ENCODE measurements around the gene DPP10. TPM values are rescaled to one million over a fixed set of nuclear protein-coding genes. Genes with fewer than 3 reads are reported as not detected.

The DPP10 gene
- total RNA-seq, 1 donor from 2014 or later: 1.1 TPM

- H3K4me3 ChIP-seq (ENCODE audit: insufficient read depth, low read depth, low read length): no peak overlapping the region
- Mint-ChIP-seq H3K36me3 (ENCODE audit: low read depth, unreplicated experiment) (no peaks in the 10 kb centered on the region), H3K4me1 (ENCODE audit: low read depth, unreplicated experiment) (no peaks in the 10 kb centered on the region), H3K27me3 (ENCODE audit: low read depth, unreplicated experiment) (peaks cover 8% of the 10 kb centered on the region), H3K27ac (ENCODE audit: unreplicated experiment) (no peak overlapping the region), H3K4me3 (ENCODE audit: unreplicated experiment) (no peak overlapping the region), H3K9me3 (ENCODE audit: unreplicated experiment) (no peaks in the 10 kb centered on the region)
- H3K79me2 ChIP-seq (ENCODE audit: insufficient read depth, low read length): no peaks in the 10 kb centered on the region
- FAIRE-seq (no peak), DNase-seq (ENCODE audit: low read depth) (no peak)
- H3K36me3 ChIP-seq (ENCODE audit: insufficient read depth, low read length): no peaks in the 10 kb centered on the region
- no peak overlapping the region for H3K27ac ChIP-seq (ENCODE audit: low read depth, low read length)
- no peak overlapping the region for H3K4me2 ChIP-seq (ENCODE audit: low read length)
- H3K4me1 ChIP-seq (ENCODE audit: insufficient read depth, low read length): no peaks in the 10 kb centered on the region
- no peak for TF ChIP-seq EZH2 (IDR thresholded peaks at IDR 0.05; ENCODE audit: insufficient read depth, low read length)
- TF ChIP-seq, protein P1, sequence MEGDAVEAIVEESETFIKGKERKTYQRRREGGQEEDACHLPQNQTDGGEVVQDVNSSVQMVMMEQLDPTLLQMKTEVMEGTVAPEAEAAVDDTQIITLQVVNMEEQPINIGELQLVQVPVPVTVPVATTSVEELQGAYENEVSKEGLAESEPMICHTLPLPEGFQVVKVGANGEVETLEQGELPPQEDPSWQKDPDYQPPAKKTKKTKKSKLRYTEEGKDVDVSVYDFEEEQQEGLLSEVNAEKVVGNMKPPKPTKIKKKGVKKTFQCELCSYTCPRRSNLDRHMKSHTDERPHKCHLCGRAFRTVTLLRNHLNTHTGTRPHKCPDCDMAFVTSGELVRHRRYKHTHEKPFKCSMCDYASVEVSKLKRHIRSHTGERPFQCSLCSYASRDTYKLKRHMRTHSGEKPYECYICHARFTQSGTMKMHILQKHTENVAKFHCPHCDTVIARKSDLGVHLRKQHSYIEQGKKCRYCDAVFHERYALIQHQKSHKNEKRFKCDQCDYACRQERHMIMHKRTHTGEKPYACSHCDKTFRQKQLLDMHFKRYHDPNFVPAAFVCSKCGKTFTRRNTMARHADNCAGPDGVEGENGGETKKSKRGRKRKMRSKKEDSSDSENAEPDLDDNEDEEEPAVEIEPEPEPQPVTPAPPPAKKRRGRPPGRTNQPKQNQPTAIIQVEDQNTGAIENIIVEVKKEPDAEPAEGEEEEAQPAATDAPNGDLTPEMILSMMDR (IDR thresholded peaks at IDR 0.05; ENCODE audit: insufficient read depth, low read depth, low read length): no peak
- no peaks in the 10 kb centered on the region for H3K9me3 ChIP-seq (ENCODE audit: insufficient read depth, low read depth, low read length)
- H3K27me3 ChIP-seq (ENCODE audit: insufficient read depth, low read length): no peaks in the 10 kb centered on the region
- H4K20me1 ChIP-seq (ENCODE audit: insufficient read depth, low read length): no peaks in the 10 kb centered on the region
- H2AFZ ChIP-seq (ENCODE audit: low read depth, low read length): no peak overlapping the region
- no peak overlapping the region for H3K9ac ChIP-seq (ENCODE audit: low read length)
Measured at GRCh38 chr2:114668415-114668814, 226.0 kb downstream of the DPP10 start.

DNA sequence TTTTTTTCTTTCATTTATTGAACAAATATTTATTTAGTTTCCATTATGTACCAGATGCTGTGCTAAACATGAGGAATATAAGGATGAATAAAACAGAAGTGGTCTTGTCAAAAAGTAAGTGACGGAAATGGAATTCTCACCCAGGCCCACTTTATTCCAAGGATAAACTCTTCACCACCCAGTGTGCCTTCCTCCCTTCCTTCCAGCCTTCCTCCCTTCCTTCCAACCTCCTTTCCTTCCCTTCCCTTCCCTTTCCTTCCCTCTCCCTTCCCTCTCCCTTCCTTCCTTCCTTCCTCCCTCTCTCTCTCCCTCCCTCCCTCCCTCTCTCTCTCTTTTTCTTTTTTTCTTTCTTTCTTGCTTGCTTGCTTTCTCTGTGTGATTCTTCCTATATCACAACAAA is 240.8 kb downstream of the DPP10 start:
- Histone ChIP-seq H3K4me3 (ENCODE audit: insufficient read depth, low read depth, low read length) (no peak overlapping the region), H3K4me1 (ENCODE audit: insufficient read depth, low read length) (no peaks in the 10 kb centered on the region), H3K27ac (ENCODE audit: low read depth, low read length) (no peak overlapping the region), H3K9ac (ENCODE audit: low read length) (no peak overlapping the region), H3K79me2 (ENCODE audit: insufficient read depth, low read length) (no peaks in the 10 kb centered on the region), H3K4me2 (ENCODE audit: low read length) (no peak overlapping the region), H2AFZ (ENCODE audit: low read depth, low read length) (no peak overlapping the region), H3K9me3 (ENCODE audit: insufficient read depth, low read depth, low read length) (no peaks in the 10 kb centered on the region), H4K20me1 (ENCODE audit: insufficient read depth, low read length) (no peaks in the 10 kb centered on the region), H3K36me3 (ENCODE audit: insufficient read depth, low read length) (no peaks in the 10 kb centered on the region), H3K27me3 (ENCODE audit: insufficient read depth, low read length) (no peaks in the 10 kb centered on the region)
- DNase-seq (ENCODE audit: low read depth) (no peak), FAIRE-seq (no peak)
- no peak overlapping the region for H3K27ac Mint-ChIP-seq (ENCODE audit: unreplicated experiment)
- no peak for TF ChIP-seq EZH2 (IDR thresholded peaks at IDR 0.05; ENCODE audit: insufficient read depth, low read length)
- TF ChIP-seq, protein P1 (IDR thresholded peaks at IDR 0.05; ENCODE audit: insufficient read depth, low read depth, low read length): no peak
- no peak overlapping the region for H3K4me3 Mint-ChIP-seq (ENCODE audit: unreplicated experiment)
- no peaks in the 10 kb centered on the region for H3K4me1 Mint-ChIP-seq (ENCODE audit: low read depth, unreplicated experiment)
- no peaks in the 10 kb centered on the region for H3K9me3 Mint-ChIP-seq (ENCODE audit: unreplicated experiment)
- H3K36me3 Mint-ChIP-seq (ENCODE audit: low read depth, unreplicated experiment): no peaks in the 10 kb centered on the region
- H3K27me3 Mint-ChIP-seq (ENCODE audit: low read depth, unreplicated experiment): peaks cover 2% of the 10 kb centered on the region

GRCh38 chr2:114684403-114684802 is 242.0 kb downstream of the DPP10 start:
- H3K4me1 Mint-ChIP-seq (ENCODE audit: low read depth, unreplicated experiment): peaks cover 5% of the 10 kb centered on the region
- H3K4me2 ChIP-seq (ENCODE audit: low read length): no peak overlapping the region
- H3K27me3 Mint-ChIP-seq (ENCODE audit: low read depth, unreplicated experiment): peaks cover 2% of the 10 kb centered on the region
- no peaks in the 10 kb centered on the region for H4K20me1 ChIP-seq (ENCODE audit: insufficient read depth, low read length)
- no peaks in the 10 kb centered on the region for H3K27me3 ChIP-seq (ENCODE audit: insufficient read depth, low read length)
- H2AFZ ChIP-seq (ENCODE audit: low read depth, low read length): no peak overlapping the region
- FAIRE-seq: no peak
- no peaks in the 10 kb centered on the region for H3K9me3 ChIP-seq (ENCODE audit: insufficient read depth, low read depth, low read length)
- DNase-seq (ENCODE audit: low read depth): no peak
- no peaks in the 10 kb centered on the region for H3K36me3 Mint-ChIP-seq (ENCODE audit: low read depth, unreplicated experiment)
- H3K4me3 Mint-ChIP-seq (ENCODE audit: unreplicated experiment): no peak overlapping the region
- TF ChIP-seq EZH2 (IDR thresholded peaks at IDR 0.05; ENCODE audit: insufficient read depth, low read length): no peak
- TF ChIP-seq, protein P1 (IDR thresholded peaks at IDR 0.05; ENCODE audit: insufficient read depth, low read depth, low read length): no peak
- H3K9me3 Mint-ChIP-seq (ENCODE audit: unreplicated experiment): no peaks in the 10 kb centered on the region
- no peaks in the 10 kb centered on the region for H3K36me3 ChIP-seq (ENCODE audit: insufficient read depth, low read length)
- no peak overlapping the region for H3K27ac Mint-ChIP-seq (ENCODE audit: unreplicated experiment)
- H3K4me1 ChIP-seq (ENCODE audit: insufficient read depth, low read length): no peaks in the 10 kb centered on the region
- H3K79me2 ChIP-seq (ENCODE audit: insufficient read depth, low read length): no peaks in the 10 kb centered on the region
- H3K27ac ChIP-seq (ENCODE audit: low read depth, low read length): no peak overlapping the region
- no peak overlapping the region for H3K9ac ChIP-seq (ENCODE audit: low read length)
- H3K4me3 ChIP-seq (ENCODE audit: insufficient read depth, low read depth, low read length): no peak overlapping the region
